Right cardiac atrium (tissue), 5 donors: ENCODE data around the gene TMEM175. TPM values are rescaled to one million over a fixed set of nuclear protein-coding genes. Genes with fewer than 3 reads are reported as not detected.
"Not testable (repeated sequence)": the region's sequence is repeated elsewhere in the genome, so short reads cannot be mapped to it uniquely, and the experiment has no call there.

ENCODE experiments used
- ATAC-seq, 2 donors: fragments of 200-7000 bp; cut with Tn5 transposase; one replicate each; pipeline versions ENCODE4 v1.8.0 to v1.9.1; 2020; ENCODE audit warnings: moderate library complexity in 2 of 2, mild to moderate bottlenecking in 1 of 2
- DNase-seq, 3 donors: peaks; one replicate each; pipeline ENCODE4 v3.0.0-alpha.2; 2020
- H3K27ac ChIP-seq: one replicate; pipeline ENCODE4 v1.5.1; 2013; ENCODE audit warnings: mild to moderate bottlenecking, low read length, control low read depth, moderate library complexity
- H3K27me3 ChIP-seq: one replicate; pipeline ENCODE4 v1.6.1; 2013; ENCODE audit not compliant: control insufficient read depth, insufficient read depth
- H3K4me1 ChIP-seq: one replicate; pipeline ENCODE4 v1.6.1; 2013; ENCODE audit warnings: low read length; ENCODE audit not compliant: control insufficient read depth, insufficient read depth
- H3K4me3 ChIP-seq: one replicate; pipeline ENCODE4 v1.5.1; 2013; ENCODE audit warnings: low read length, control low read depth
- H3K9me3 ChIP-seq: one replicate; pipeline ENCODE4 v1.6.1; 2013; ENCODE audit warnings: low read length; ENCODE audit not compliant: control insufficient read depth
- WGBS: extraction: QIAGEN DNeasy Blood & Tissue Kit; methylation state at CpG from one replicate; pipeline ENCODE4 v1.1.7; 2013; 5-methylcytosine and 5-hydroxymethylcytosine counted together
- intact Hi-C, 4 donors: fragments of 100-400 bp; cut with DNase I; formaldehyde crosslinking; loops; one replicate each; pipeline versions ENCODE4 v1.11.0 to v1.14.0; 2022 to 2023
- polyA plus RNA-seq: library from polyadenylated mRNA; stranded (reverse); fragments of 200-250 nt; gene quantifications from one replicate; pipeline ENCODE4 v1.2.3, GENCODE V29; 2013
- total RNA-seq, 4 donors: library from RNA; stranded (reverse); fragmentation: NEBNext Ultra II Directional; extraction: Animal tissue kit (Norgen Biotek cat#: 25700); gene quantifications; one replicate each; pipeline ENCODE4 v1.2.1, GENCODE V29; 2021
- donor health status: healthy with polysubstance abuse.
- donor health status: DM: no; HTN: yes; CAD: no.
- donor health status: DM: no; HTN: no; CAD: no.
- donor health status: DM: no; HTN: yes; CAD: no; lungs with severe emphysema.
- donor health status: DM: yes; HTN: yes; CAD: no.

Gene TMEM175
- total and polyA plus RNA-seq, 5 donors, result 20.9 to 31.1 (median 24.0) TPM

GRCh38 chr4:997375-998071 lies 65.3 kb downstream of the TMEM175 start:
- 2% methylated on average over 68 of the region's 68 CpGs for WGBS
- Histone ChIP-seq H3K27ac (no peak overlapping the region), H3K27me3 (no peaks in the 10 kb centered on the region), H3K4me1 (no peaks in the 10 kb centered on the region), H3K4me3 (peak overlapping the region; percentile 46), H3K9me3 (no peaks in the 10 kb centered on the region)
- ATAC-seq (peak; percentile 10 to 20), DNase-seq (peak; percentile 20 to 66 (median 63))
- intact Hi-C loops, result no loop called here

- no peak overlapping the region for H3K27ac ChIP-seq
- DNase-seq (peak; percentile 10 to 51 (median 46)), ATAC-seq (no peak)
- H3K27me3 ChIP-seq, result no peaks in the 10 kb centered on the region
- H3K4me1 ChIP-seq, result no peaks in the 10 kb centered on the region
- H3K9me3 ChIP-seq, result no peaks in the 10 kb centered on the region
- WGBS, result 43% methylated on average over 12 of the region's 12 CpGs
- no peak overlapping the region for H3K4me3 ChIP-seq
- intact Hi-C loops, result no loop called here
Measured at GRCh38 chr4:998096-998691, 65.9 kb downstream of the TMEM175 start.

GRCh38 chr4:999240-999863 lies 67.1 kb downstream of the TMEM175 start:
- H3K4me3 ChIP-seq, H3K27ac ChIP-seq, H3K9me3 ChIP-seq, ATAC-seq, H3K27me3 ChIP-seq, H3K4me1 ChIP-seq, intact Hi-C loops: not testable (repeated sequence)
- DNase-seq, result peak in 2 of 3 donors; percentile 32 to 33
- WGBS, result 36% methylated on average over 16 of the region's 21 CpGs

GRCh38 chr4:999882-1000425 lies 67.7 kb downstream of the TMEM175 start:
- no peak for ATAC-seq
- Histone ChIP-seq H3K4me3 (no peak overlapping the region), H3K27ac (no peak overlapping the region), H3K4me1 (no peaks in the 10 kb centered on the region), H3K27me3 (no peaks in the 10 kb centered on the region), H3K9me3 (no peaks in the 10 kb centered on the region)
- intact Hi-C loops, result no loop called here
- 56% methylated on average over 18 of the region's 18 CpGs for WGBS
- peak in 2 of 3 donors; percentile 29 to 49 for DNase-seq

- Histone ChIP-seq H3K4me3 (no peak overlapping the region), H3K27ac (no peak overlapping the region), H3K9me3 (no peaks in the 10 kb centered on the region), H3K4me1 (no peaks in the 10 kb centered on the region), H3K27me3 (no peaks in the 10 kb centered on the region)
- DNase-seq, result peak in 2 of 3 donors; percentile 49 to 67
- intact Hi-C loops, result no loop called here
- no peak for ATAC-seq
- 92% methylated on average over 15 of the region's 15 CpGs for WGBS
Measured at GRCh38 chr4:1000686-1001260, 68.5 kb downstream of the TMEM175 start.

- intact Hi-C loops, result no loop called here
- no peaks in the 10 kb centered on the region for H3K9me3 ChIP-seq
- DNase-seq (peak in 2 of 3 donors; percentile 21 to 49), ATAC-seq (no peak)
- WGBS, result 19% methylated on average over 48 of the region's 48 CpGs
- no peak overlapping the region for H3K4me3 ChIP-seq
- H3K27me3 ChIP-seq, result no peaks in the 10 kb centered on the region
- H3K27ac ChIP-seq, result no peak overlapping the region
- no peaks in the 10 kb centered on the region for H3K4me1 ChIP-seq
Measured at GRCh38 chr4:1001561-1002130, 69.4 kb downstream of the TMEM175 start.

- Histone ChIP-seq H3K27ac (no peak overlapping the region), H3K9me3 (no peaks in the 10 kb centered on the region), H3K27me3 (no peaks in the 10 kb centered on the region), H3K4me3 (no peak overlapping the region), H3K4me1 (no peaks in the 10 kb centered on the region)
- WGBS, result 3% methylated on average over 54 of the region's 54 CpGs
- intact Hi-C loops, result no loop called here
- ATAC-seq (no peak), DNase-seq (peak in 2 of 3 donors; percentile 65 to 71)
Measured at GRCh38 chr4:1002131-1002630, 69.9 kb downstream of the TMEM175 start.

GRCh38 chr4:1002631-1003251 lies 70.5 kb downstream of the TMEM175 start:
- no peaks in the 10 kb centered on the region for H3K9me3 ChIP-seq
- 2% methylated on average over 75 of the region's 75 CpGs for WGBS
- no peak overlapping the region for H3K4me3 ChIP-seq
- H3K4me1 ChIP-seq, result no peaks in the 10 kb centered on the region
- ATAC-seq (no peak), DNase-seq (peak in 1 of 3 donors; percentile 45)
- H3K27ac ChIP-seq, result no peak overlapping the region
- intact Hi-C loops, result no loop called here
- H3K27me3 ChIP-seq, result no peaks in the 10 kb centered on the region

GRCh38 chr4:1003271-1004070 lies 71.2 kb downstream of the TMEM175 start:
- Histone ChIP-seq H3K9me3 (no peaks in the 10 kb centered on the region), H3K27ac (no peak overlapping the region), H3K27me3 (no peaks in the 10 kb centered on the region), H3K4me3 (no peak overlapping the region), H3K4me1 (no peaks in the 10 kb centered on the region)
- DNase-seq (peak in 1 of 3 donors; percentile 52), ATAC-seq (peak in 1 of 2 donors; percentile 5)
- 28% methylated on average over 63 of the region's 63 CpGs for WGBS
- intact Hi-C loops, result no loop called here

GRCh38 chr4:1004071-1004418 lies 71.8 kb downstream of the TMEM175 start:
- Histone ChIP-seq H3K4me1 (no peaks in the 10 kb centered on the region), H3K9me3 (no peaks in the 10 kb centered on the region), H3K27ac (no peak overlapping the region), H3K27me3 (no peaks in the 10 kb centered on the region), H3K4me3 (no peak overlapping the region)
- DNase-seq, result no peak
- no peak for ATAC-seq
- 86% methylated on average over 13 of the region's 13 CpGs for WGBS
- intact Hi-C loops, result no loop called here
